Upper lobe of left lung (tissue), 6 donors: ENCODE results near the gene SRD5A1. TPM values are rescaled to one million over a fixed set of nuclear protein-coding genes. Genes with fewer than 3 reads are reported as not detected.

Experiments
- ATAC-seq, 2 donors: fragments of 200-7000 bp; cut with Tn5 transposase; one replicate each; pipeline ENCODE4 v1.9.1; 2022; ENCODE audit warnings: mild to moderate bottlenecking in 2 of 2, moderate library complexity in 2 of 2; ENCODE audit not compliant: low FRiP score in 2 of 2
- DNase-seq, 2 donors: peaks; one replicate each; pipeline ENCODE4 v3.0.0-alpha.2; 2019 to 2020
- H3K27ac ChIP-seq, 4 donors: fragments of 200-600 bp; sonication (generic); one replicate each; pipeline ENCODE4 v1.5.1; 2016 to 2019
- H3K27me3 ChIP-seq, 4 donors: fragments of 200-600 bp; sonication (generic); one replicate each; pipeline ENCODE4 v1.5.1; 2017 to 2019
- H3K36me3 ChIP-seq, 4 donors: fragments of 200-600 bp; sonication (generic); one replicate each; pipeline ENCODE4 v1.5.1; 2016 to 2019
- H3K4me1 ChIP-seq, 4 donors: fragments of 200-600 bp; sonication (generic); one replicate each; pipeline ENCODE4 v1.5.1; 2018 to 2019
- H3K4me3 ChIP-seq, 4 donors: fragments of 200-600 bp; sonication (generic); one replicate each; pipeline ENCODE4 v1.5.1; 2017 to 2019; ENCODE audit warnings: mild to moderate bottlenecking in 2 of 4, moderate library complexity in 1 of 4
- H3K9me3 ChIP-seq, 4 donors: fragments of 200-600 bp; sonication (generic); one replicate each; pipeline ENCODE4 v1.5.1; 2018 to 2019
- CTCF ChIP-seq, 6 experiments: fragments of 450-650 bp in 4 of 6; fragments of 200-600 bp in 2 of 6; sonication (generic) in 2 of 6; IDR thresholded peaks; one replicate each; pipeline ENCODE4 v1.5.1; 2016 to 2019; ENCODE audit warnings: antibody characterized with exemption in 6 of 6
- EP300 ChIP-seq, 4 donors: sonication (generic); formaldehyde crosslinking; IDR thresholded peaks; one replicate each; pipeline ENCODE4 v1.5.1; 2017; ENCODE audit warnings: antibody characterized with exemption in 4 of 4, control low read depth in 2 of 4
- POLR2A ChIP-seq, 4 donors: fragments of 450-650 bp; IDR thresholded peaks; one replicate each; pipeline ENCODE4 v1.5.1; 2016 to 2017; ENCODE audit warnings: antibody characterized with exemption in 4 of 4, mild to moderate bottlenecking in 2 of 4
- POLR2AphosphoS5 ChIP-seq, 2 donors: sonication (generic); formaldehyde crosslinking; IDR thresholded peaks; one replicate each; pipeline ENCODE4 v1.5.1; 2017; ENCODE audit warnings: antibody characterized with exemption in 2 of 2
- WGBS, 2 donors: methylation state at CpG; one replicate each; pipeline ENCODE4 v1.1.5; 2017 to 2018; 5-methylcytosine and 5-hydroxymethylcytosine counted together
- total RNA-seq, 6 donors: library from RNA; depleted of rRNA in 4 of 6; stranded (reverse); fragments of >200 nt in 4 of 6; gene quantifications; one replicate each; pipeline versions ENCODE4 v1.1.0 to v1.2.1, GENCODE V29; 2016 to 2021
- donor health status: DM: no; HTN: no; CAD: no; lungs with moderate emphysema.
- donor health status: DM: no; HTN: yes; CAD: no; lungs with severe emphysema.

Gene SRD5A1
- total RNA-seq, 6 donors from 2014 or later = 3.1 to 10.8 (median 8.8) TPM

DNA sequence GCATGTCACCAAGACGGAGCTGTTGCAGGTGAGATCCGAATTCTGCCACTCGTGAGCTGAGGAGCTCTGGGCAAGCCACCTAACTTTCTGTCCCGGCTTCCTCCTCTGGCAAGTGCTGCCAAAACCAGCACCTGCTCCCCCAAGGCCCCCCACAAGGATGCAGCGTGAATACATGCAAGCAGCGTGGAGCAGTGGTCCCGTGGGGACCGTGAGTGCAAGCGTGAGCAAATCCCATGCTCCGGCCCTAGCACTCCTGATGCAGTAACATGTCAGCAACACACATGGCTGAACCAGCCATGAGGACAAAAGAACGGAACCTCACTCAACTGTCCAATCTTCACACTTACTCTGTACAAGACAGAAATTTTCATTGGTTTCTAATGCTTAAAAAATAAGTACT, 31.4 kb upstream of the SRD5A1 start:
- Histone ChIP-seq H3K27me3 (no peaks in the 10 kb centered on the region), H3K27ac (no peak overlapping the region), H3K4me3 (no peak overlapping the region), H3K9me3 (no peaks in the 10 kb centered on the region), H3K4me1 (no peaks in the 10 kb centered on the region), H3K36me3 (peaks cover 15 to 100% (median 78%) of the 10 kb centered on the region in 4 donors)
- TF ChIP-seq EP300 (IDR thresholded peaks at IDR 0.05) (no peak), CTCF (IDR thresholded peaks at IDR 0.05) (no peak), POLR2AphosphoS5 (IDR thresholded peaks at IDR 0.05) (no peak), POLR2A (IDR thresholded peaks at IDR 0.05) (no peak)
- WGBS, 2 donors = 92 to 97% methylated on average over 9 to 11 of the region's 11 CpGs
- DNase-seq (no peak), ATAC-seq (no peak)

DNA sequence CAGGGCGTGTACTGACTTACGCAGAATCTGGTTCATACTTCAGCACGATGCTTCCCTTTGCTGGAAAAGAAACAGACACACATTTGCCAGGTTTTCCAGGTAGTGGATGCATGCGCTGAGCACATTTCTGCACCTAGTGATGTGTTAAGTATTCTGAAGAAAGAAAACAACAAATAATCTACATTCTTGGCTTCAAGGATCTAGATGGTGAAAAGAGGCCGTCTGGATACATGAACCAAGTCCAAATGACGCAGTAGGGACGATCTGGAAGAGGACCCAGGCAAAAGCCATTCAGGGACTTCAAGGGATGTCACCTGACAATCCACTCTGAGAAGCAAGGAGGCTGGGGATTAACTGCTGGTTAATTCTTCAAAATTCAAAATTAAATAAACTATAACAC, 30.8 kb upstream of the SRD5A1 start:
- ATAC-seq (no peak), DNase-seq (no peak)
- H3K27ac ChIP-seq = no peak overlapping the region
- no peak overlapping the region for H3K4me3 ChIP-seq
- H3K36me3 ChIP-seq = peaks cover 18 to 100% (median 83%) of the 10 kb centered on the region in 4 donors
- H3K27me3 ChIP-seq = no peaks in the 10 kb centered on the region
- H3K9me3 ChIP-seq = no peaks in the 10 kb centered on the region
- no peaks in the 10 kb centered on the region for H3K4me1 ChIP-seq
- 87 to 91% methylated on average over 7 of the region's 7 CpGs for WGBS, 2 donors
- no peak for TF ChIP-seq EP300 (IDR thresholded peaks at IDR 0.05)
- no peak for TF ChIP-seq CTCF (IDR thresholded peaks at IDR 0.05)
- no peak for TF ChIP-seq POLR2AphosphoS5 (IDR thresholded peaks at IDR 0.05)
- TF ChIP-seq POLR2A (IDR thresholded peaks at IDR 0.05) = no peak

DNA sequence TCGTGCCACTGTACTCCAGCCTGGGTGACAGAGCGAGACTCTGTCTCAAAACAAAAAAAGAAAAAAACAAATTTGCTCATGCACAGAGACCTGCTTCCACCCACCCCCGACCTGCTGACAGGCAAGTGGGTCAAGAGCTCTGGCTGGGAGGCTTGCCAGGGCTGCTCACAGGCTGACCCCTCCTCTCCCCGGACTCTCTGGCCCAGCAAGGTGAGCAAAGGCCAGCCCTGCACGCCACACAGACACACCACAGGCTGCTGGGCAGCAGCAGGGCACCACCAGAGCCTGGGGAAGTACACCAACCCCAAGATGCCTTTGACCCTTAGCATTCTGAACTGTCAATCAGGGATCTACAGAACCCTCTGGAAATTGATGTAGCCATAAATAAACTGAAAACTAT, 29.6 kb upstream of the SRD5A1 start:
- no peaks in the 10 kb centered on the region for H3K4me1 ChIP-seq
- no peak for DNase-seq
- 77 to 91% methylated on average over 5 of the region's 5 CpGs for WGBS, 2 donors
- no peaks in the 10 kb centered on the region for H3K27me3 ChIP-seq
- H3K27ac ChIP-seq = no peak overlapping the region
- no peak for TF ChIP-seq POLR2A (IDR thresholded peaks at IDR 0.05)
- TF ChIP-seq EP300 (IDR thresholded peaks at IDR 0.05) = no peak
- no peak for TF ChIP-seq CTCF (IDR thresholded peaks at IDR 0.05)
- TF ChIP-seq POLR2AphosphoS5 (IDR thresholded peaks at IDR 0.05) = no peak
- H3K4me3 ChIP-seq = no peak overlapping the region
- ATAC-seq = peak in 1 of 2 donors; percentile 64
- H3K9me3 ChIP-seq = no peaks in the 10 kb centered on the region
- peaks cover 20 to 100% (median 90%) of the 10 kb centered on the region in 4 donors for H3K36me3 ChIP-seq

DNA sequence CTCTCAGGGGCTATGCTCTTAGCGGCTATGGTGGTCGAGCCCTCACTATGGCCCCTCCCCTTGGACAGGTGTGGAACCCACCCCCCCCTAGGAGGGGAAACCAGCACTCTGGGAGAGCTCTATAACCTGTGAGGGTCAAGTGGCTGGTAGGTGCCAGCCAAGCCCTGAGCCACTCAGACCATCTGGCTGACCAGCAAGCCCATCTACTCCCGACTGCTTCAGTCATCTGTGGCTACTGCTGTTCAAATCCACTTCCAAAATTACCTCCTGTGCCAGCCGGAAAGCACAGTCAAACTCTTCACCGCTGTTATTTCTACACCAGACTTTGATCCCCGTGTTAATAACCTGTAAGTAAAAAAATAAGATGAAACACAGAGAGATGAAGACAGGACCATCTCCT, 28.9 kb upstream of the SRD5A1 start:
- Histone ChIP-seq H3K27ac (no peak overlapping the region), H3K36me3 (peaks cover 25 to 100% (median 93%) of the 10 kb centered on the region in 4 donors), H3K4me3 (no peak overlapping the region), H3K4me1 (no peaks in the 10 kb centered on the region), H3K9me3 (no peaks in the 10 kb centered on the region), H3K27me3 (no peaks in the 10 kb centered on the region)
- ATAC-seq (no peak), DNase-seq (no peak)
- TF ChIP-seq POLR2AphosphoS5 (IDR thresholded peaks at IDR 0.05) (no peak), CTCF (IDR thresholded peaks at IDR 0.05) (no peak), POLR2A (IDR thresholded peaks at IDR 0.05) (no peak), EP300 (IDR thresholded peaks at IDR 0.05) (no peak)
- WGBS, 2 donors = 86 to 99% methylated on average over 6 of the region's 6 CpGs

DNA sequence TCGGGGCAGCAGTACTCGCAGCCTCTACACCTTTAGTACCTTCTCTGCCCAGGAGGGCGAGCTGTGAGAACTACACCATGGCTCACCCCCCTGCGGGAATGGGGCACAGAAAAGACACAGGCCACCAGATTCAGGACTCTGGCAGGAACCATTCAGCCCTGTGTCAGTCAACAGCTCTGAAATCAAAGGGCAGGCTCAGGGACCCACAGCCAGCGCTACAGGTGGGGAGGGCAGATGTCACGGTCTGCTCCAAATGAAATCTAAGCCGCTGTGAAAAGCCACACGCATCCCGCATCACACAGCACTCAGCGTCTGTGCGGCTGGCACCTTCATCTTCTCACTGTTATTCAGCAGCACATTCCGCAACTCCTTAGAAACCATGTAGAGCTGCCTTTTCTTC, 28.3 kb upstream of the SRD5A1 start:
- no peak overlapping the region for H3K27ac ChIP-seq
- no peak for DNase-seq
- ATAC-seq = peak in 1 of 2 donors; percentile 16
- no peaks in the 10 kb centered on the region for H3K4me1 ChIP-seq
- peaks cover 31 to 100% (median 92%) of the 10 kb centered on the region in 4 donors for H3K36me3 ChIP-seq
- whole genome bisulfite sequencing, 2 donors = 97 to 98% methylated on average over 12 of the region's 12 CpGs
- no peaks in the 10 kb centered on the region for H3K9me3 ChIP-seq
- no peaks in the 10 kb centered on the region for H3K27me3 ChIP-seq
- TF ChIP-seq POLR2AphosphoS5 (IDR thresholded peaks at IDR 0.05) (no peak), CTCF (IDR thresholded peaks at IDR 0.05) (no peak), POLR2A (IDR thresholded peaks at IDR 0.05) (no peak), EP300 (IDR thresholded peaks at IDR 0.05) (no peak)
- no peak overlapping the region for H3K4me3 ChIP-seq
